GM18498 (cell line): Measurements from ENCODE around the gene AGPAT2.

ENCODE experiments used
- ATAC-seq: cut with Tn5 transposase; IDR thresholded peaks from one replicate; pipeline ENCODE4 v1.9.1; 2021; ENCODE audit warnings: mild to moderate bottlenecking, moderate library complexity; ENCODE audit not compliant: unreplicated experiment

The AGPAT2 gene

DNA sequence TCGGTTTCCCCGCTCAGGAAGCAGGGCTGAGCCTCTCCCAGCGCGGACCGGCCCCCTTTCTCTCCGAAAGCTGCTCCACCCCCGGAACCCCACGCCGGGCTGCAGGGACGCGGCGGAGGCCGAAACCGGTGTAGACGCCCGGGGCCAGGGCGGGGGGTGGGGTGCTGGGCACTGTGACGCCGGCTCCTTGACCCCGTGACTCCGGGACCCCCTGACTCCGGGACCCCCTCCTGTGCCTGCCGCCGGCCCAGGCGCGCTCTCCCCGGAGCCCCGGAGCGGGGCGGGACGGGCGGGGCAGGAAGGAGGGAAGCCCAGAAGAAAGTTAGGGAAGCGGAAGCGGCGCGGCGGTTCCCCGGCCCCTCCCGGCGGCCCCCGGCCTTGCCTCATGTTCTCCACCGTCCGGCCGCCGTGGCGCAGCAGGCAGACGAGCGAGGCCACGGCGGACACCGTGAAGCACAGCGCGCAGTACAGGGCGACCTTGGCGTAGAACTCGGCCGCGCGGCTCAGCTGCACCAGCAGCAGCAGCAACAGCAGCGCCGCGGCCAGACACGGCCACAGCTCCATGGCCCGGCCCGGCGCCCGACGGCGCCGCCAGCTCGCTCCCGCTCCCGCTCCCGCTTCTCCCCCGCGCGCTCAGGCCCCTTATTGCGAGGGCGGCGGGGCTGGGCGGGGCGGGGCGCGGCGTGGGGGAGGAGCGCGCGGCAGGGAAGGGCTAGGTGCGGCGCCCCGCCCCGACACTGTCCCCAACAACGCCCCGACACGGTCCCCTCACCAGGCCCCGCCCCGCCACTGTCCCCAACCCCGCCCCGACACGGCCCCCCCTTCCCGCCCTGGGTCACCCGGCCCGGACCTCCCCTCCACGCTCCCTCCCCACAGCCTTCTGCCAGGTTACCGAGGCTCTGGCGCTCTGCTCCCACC is at the start of gene AGPAT2:
AGPAT2 (minus strand) TSS at position 664 of the 918 bp plus-strand sequence; CDS start at position 564, 100 bp downstream.
- ATAC-seq, result peak; percentile 72

- ATAC-seq, result no peak
Observed at GRCh38 chr9:136735812-136736480, 48.7 kb upstream of the AGPAT2 start.

GRCh38 chr9:136734837-136735496 is 47.7 kb upstream of the AGPAT2 start:
- no peak for ATAC-seq

GRCh38 chr9:136733611-136734010 is 46.4 kb upstream of the AGPAT2 start:
- ATAC-seq, result no peak

GRCh38 chr9:136732444-136733178 is 45.4 kb upstream of the AGPAT2 start:
- no peak for ATAC-seq

DNA sequence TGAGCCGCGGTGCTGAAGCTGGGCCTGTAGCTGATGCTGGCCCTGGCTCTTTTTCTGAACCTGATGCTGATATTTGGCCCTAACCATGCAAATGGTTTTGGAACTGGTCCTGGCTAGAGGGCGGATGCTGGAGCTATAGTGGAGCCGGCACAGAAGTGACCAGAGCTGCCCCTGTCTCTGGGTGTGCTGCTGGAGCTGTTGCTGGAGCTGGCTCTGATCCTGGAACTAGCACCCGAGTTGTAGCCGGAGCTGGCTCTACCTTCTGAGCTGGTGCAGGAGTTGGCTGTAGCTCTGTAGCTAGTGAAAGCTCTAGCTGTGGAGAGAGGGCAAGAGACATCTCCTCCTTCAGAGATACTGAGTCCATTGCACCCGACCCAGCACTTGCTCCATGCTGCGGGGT is 42.7 kb upstream of the AGPAT2 start:
- ATAC-seq, result no peak

DNA sequence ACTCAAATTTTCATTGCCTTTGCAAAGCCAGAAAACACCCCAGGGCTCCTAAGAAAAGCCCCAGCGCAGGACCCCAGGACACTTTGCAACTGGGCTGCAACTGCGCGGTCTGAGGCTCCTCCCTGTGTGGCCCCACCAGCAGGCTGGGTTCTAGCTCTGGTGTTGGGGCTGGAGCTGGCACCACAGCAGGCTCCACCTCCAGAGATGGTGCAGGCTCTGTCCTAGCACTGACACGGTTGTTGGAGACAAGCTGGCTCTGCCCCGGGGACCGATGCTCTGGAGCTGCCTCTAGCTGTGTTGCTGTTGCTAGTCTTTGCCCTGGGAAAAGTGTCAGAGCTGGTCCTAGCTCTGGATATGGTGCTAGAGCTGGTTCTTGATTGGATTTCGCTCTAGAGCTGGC is 41.9 kb upstream of the AGPAT2 start:
- no peak for ATAC-seq

DNA sequence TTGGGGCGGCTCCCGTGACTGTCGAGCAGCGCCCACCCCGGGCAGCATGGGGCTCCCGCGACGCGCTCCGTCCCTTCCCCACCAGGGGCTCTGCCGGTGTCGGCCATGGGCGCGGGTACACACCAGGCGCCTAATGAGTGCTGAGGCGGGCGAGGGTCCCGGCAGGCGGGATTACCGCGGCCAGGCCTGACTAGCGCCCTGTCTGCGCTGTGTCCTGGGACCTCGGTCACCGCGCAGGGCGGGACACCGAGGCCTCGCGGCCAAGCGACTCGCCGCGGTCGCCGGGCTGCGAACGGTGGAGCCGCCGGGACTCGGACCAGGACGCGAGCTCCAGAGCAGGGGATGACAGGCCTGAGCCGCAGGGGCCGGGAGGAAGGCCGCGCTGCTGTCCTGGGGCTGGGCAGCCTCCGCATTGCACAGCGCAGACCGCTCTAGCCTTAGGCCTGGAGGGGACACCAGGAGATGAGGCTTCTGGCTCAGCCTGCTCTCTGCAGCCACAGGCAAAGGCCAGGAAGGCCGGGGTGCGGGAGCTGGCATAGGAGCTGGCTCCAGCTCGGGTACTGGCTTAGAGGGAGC is 41.4 kb upstream of the AGPAT2 start:
- peak; percentile 22 for ATAC-seq

- peak; percentile 71 for ATAC-seq
Observed at GRCh38 chr9:136728080-136728547, 40.9 kb upstream of the AGPAT2 start.

GRCh38 chr9:136726631-136727191 is 39.5 kb upstream of the AGPAT2 start:
- ATAC-seq, result no peak

DNA sequence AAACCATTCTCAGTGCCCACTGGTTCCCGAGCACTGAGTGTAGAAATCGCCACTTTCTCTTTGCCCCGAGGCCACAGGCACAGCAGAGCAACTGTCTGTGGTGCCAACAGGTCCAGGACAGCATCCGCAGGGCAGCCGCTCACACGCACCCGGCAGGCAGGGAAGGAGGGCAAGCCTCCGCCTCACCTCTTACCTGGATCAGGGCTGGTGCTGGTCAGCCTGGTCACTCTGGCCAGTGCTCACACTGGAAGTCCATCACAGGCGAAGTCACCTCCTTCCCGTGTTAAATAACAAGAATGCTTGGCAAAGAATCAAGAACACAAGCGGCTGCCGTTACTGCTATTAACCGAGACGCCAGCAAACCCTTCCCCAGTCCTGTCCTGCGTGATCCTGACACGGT is 38.9 kb upstream of the AGPAT2 start:
- no peak for ATAC-seq

- ATAC-seq, result no peak
Observed at GRCh38 chr9:136725612-136726011, 38.4 kb upstream of the AGPAT2 start.

- ATAC-seq, result no peak
Observed at GRCh38 chr9:136724772-136725171, 37.5 kb upstream of the AGPAT2 start.

DNA sequence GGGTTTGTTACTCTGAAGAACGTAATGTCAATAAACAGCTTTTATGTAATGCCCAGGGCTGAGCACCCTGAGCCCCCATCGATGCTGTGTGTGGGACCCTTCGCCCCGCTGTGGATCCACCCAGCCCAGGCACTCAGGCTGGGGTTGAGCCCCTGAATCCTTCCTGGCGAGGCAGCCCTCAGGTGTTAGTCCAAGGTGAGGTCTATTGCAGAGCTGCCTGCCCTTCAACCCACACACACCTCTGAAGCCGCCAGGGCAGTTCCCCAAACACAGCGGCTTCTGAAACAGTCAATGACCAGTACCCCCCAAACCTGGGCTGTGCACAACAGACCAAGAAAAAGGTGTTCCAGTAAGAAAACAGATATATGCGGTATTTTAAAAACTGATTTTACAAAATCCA is 36.7 kb upstream of the AGPAT2 start:
- no peak for ATAC-seq

DNA sequence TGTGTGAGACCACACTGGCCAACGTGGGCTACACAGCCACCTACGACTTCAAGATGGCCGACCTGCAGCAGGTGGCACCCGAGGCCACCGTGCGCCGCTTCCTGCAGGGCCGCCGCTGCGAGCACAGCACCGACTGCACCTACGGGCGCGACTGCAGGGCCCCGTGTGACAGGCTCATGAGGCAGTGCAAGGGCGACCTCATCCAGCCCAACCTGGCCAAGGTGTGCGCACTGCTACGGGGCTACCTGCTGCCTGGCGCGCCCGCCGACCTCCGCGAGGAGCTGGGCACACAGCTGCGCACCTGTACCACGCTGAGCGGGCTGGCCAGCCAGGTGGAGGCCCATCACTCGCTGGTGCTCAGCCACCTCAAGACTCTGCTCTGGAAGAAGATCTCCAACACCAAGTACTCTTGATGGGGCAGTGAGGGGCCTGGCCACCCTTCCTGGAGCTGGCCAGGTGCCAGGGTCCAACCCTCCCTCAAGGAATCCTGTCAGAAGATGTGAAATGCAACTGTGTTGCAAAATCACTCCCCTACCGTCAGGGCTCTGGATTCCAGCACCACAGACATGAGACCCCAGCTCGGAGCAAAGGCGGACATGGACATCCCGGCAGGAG is 36.2 kb upstream of the AGPAT2 start:
- ATAC-seq, result no peak

DNA sequence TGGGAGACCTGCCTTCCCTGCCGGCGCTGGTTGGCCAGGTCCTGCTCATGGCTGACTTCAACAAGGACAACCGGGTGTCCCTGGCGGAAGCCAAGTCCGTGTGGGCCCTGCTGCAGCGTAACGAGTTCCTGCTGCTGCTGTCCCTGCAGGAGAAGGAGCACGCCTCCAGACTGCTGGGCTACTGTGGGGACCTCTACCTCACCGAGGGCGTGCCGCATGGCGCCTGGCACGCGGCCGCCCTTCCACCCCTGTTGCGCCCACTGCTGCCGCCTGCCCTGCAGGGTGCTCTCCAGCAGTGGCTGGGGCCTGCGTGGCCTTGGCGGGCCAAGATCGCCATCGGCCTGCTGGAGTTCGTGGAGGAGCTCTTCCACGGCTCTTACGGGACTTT is 35.7 kb upstream of the AGPAT2 start:
- no peak for ATAC-seq

DNA sequence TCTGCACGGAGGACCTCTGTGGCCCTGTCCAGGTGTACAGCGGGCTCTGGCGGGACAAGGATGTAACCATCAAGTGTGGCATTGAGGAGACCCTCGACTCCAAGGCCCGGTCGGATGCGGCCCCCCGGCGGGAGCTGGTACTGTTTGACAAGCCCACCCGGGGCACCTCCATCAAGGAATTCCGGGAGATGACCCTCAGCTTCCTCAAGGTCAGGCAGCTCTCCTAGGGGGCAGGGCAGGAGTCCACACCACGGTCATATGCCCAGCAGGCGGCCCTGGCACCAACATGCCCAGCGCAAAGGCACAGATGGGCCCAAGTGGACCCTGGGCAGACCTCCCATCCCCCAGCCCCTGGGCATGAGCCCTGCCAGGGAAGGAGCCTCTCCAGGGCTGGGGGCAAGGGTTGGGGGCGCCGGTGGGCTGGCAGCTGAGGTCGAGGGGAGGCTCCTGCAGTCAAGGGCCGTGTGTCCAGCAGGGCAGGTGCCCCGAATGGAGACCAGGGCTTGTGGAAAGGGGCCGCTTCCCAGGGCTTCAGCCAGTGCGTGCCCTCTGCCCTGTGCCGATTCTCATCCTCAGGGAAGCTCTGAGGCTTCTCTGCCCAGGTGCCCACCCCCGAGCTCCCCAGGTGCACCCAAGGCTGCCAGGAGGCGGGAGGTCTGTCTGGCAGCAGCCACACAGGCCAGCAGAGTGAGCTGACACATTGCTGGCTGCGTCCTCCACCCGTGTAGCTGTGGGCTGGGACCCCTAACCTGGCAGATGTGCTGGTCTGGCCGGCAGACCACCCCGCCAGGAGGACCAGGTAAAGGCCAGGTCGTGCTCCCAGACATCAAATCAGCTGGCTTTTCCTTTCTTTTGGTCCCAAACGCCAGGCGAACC is 35.1 kb upstream of the AGPAT2 start:
- ATAC-seq, result no peak

DNA sequence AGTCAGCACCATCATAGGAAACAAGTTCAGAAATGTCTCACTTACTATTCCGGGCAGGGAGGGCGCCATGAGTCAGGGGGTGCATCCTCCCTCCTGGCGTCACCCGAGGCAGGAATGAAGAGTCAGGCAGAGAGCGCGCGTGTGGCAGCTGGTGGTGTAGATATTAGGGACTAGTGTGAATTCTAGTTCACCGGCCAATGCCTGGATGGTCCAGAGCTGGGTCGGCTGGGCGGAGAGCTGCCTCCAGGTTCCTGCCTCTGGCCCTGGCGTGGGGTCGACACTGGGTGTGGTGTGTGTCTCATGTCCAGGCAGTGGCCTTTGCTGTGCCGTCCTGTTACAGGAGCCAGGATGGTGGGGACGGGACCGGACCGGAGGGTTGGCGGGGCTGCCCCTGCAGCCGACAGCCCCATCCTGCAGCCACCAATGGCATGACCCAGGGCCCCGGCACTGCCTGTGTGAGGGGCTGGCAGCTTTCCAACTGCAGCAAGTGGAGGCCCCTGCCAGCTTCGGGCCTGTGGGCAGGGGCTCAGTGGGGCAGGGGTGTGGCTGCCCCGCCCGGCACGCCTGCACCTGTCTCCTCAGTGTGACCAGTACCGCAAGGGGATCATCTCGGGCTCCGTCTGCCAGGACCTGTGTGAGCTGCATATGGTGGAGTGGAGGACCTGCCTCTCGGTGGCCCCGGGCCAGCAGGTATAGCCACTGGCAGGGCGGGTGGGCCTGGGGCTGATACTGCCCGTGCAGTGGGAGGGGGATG is 34.3 kb upstream of the AGPAT2 start:
- no peak for ATAC-seq
